Fibroblast of the aortic adventitia (primary cell): Measurements from ENCODE around the gene GATAD2A. TPM values are rescaled to one million over a fixed set of nuclear protein-coding genes. Genes with fewer than 3 reads are reported as not detected.

Source experiments
- DNase-seq: peaks from one replicate; pipeline ENCODE4 v3.0.0-alpha.2; 2010; ENCODE audit warnings: low read depth
- H3K4me3 ChIP-seq: 2 replicates; pipeline ENCODE4 v1.5.1; 2011; ENCODE audit warnings: low read depth, mild to moderate bottlenecking, control low read depth, low read length, moderate library complexity
- CTCF ChIP-seq: IDR thresholded peaks from 2 replicates; pipeline ENCODE4 v1.5.1; 2011; ENCODE audit warnings: mild to moderate bottlenecking, low read length, control low read depth, inconsistent platforms; ENCODE audit not compliant: insufficient read depth
- total RNA-seq: library from RNA; depleted of rRNA; stranded (reverse); fragments of >200 nt; gene quantifications from 2 replicates; pipeline ENCODE4 v1.2.3, GENCODE V29; 2012; ENCODE audit warnings: low replicate concordance

GATAD2A gene
- total RNA-seq, 1 donor, result 46.4 TPM

- no peak for DNase-seq
- no peak overlapping the region for H3K4me3 ChIP-seq
- no peak for TF ChIP-seq CTCF
These were observed 38.6 kb downstream of the GATAD2A start for GRCh38 chr19:19443902-19444680.

GRCh38 chr19:19444681-19445155 is 39.2 kb downstream of the GATAD2A start:
- H3K4me3 ChIP-seq, result no peak overlapping the region
- no peak for TF ChIP-seq CTCF
- DNase-seq, result peak; percentile 57

GRCh38 chr19:19445288-19445687 is 39.8 kb downstream of the GATAD2A start:
- no peak overlapping the region for H3K4me3 ChIP-seq
- TF ChIP-seq CTCF, result no peak
- DNase-seq, result no peak

- no peak overlapping the region for H3K4me3 ChIP-seq
- TF ChIP-seq CTCF, result no peak
- DNase-seq, result no peak
These were observed 40.5 kb downstream of the GATAD2A start for GRCh38 chr19:19445911-19446361.

- DNase-seq, result no peak
- H3K4me3 ChIP-seq, result no peak overlapping the region
- TF ChIP-seq CTCF, result no peak
These were observed 41.4 kb downstream of the GATAD2A start for GRCh38 chr19:19446655-19447437.

GRCh38 chr19:19447536-19448237 is 42.2 kb downstream of the GATAD2A start:
- no peak overlapping the region for H3K4me3 ChIP-seq
- peak; percentile 28 for DNase-seq
- no peak for TF ChIP-seq CTCF
